Measurements from ENCODE around the gene VPS51. TPM values are rescaled to one million over a fixed set of nuclear protein-coding genes. Genes with fewer than 3 reads are reported as not detected.

VPS51 gene
- total RNA-seq, 1 donor from 2014 or later = 145 TPM

DNA sequence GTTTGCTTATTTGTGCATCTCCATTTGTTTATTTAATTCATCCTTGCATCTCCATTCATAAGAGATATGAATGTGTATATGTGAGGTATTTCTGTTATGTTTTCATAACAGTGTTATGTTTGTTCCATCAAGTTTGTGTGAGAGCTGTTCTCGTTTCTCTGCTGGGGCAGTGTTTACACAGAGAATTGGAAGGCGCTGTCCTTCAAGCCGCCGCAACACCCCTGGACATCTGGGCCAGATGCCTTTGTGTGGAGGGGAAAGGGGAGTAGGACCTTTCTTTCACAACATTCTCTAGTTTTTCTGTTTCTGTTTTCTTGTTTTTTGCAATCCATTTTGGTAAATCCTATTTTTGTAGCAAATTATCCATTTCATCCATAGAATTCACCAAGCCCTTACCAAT is 8.6 kb downstream of the VPS51 start:
- intact Hi-C loops (cut with micrococcal nuclease) = no loop called here

DNA sequence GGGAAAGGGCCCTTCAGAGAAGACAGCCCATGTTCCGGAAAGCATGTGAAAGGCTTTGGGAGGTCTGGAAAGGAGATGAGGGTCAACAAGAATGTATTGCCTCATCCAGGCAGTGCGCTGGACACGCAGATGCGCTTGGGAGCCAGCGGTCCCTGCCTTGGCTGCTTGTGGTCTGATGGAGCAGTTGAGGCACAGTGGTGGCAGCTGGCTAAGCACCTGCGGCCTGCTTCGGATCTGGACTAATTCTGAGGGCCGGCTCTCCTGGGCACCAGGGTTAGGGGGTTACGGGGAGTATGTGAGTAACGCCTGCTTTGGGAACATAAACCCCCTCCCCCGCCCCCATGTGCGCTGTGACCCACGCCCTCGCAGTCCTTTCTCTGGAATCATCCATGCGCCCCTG is 11.1 kb downstream of the VPS51 start:
- intact Hi-C loops (cut with micrococcal nuclease) = no loop called here

DNA sequence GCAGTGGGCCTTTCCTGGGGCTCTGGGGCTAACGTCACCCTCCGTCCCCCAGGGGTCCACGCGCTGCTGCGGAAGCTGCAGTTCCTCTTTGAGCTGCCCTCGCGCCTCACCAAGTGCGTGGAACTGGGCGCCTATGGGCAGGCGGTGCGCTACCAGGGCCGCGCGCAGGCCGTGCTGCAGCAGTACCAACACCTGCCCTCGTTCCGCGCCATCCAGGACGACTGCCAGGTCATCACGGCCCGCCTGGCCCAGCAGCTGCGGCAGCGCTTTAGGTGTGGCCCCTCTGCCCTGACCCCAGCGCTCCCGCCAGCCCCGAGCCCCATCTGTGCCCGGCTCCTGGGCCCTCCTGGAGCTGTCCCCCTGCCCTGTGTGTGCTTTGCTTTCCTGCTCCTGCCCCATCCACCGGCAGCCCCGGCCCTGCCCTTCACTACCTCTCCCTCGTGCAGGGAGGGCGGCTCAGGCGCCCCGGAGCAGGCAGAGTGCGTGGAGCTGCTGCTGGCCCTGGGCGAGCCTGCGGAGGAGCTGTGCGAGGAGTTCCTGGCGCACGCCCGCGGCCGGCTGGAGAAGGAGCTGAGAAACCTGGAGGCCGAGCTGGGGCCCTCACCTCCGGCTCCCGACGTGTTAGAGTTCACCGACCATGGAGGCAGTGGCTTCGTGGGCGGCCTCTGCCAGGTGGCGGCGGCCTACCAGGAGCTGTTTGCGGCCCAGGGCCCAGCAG is 11.9 kb downstream of the VPS51 start:
- intact Hi-C loops (cut with micrococcal nuclease) = no loop called here

DNA sequence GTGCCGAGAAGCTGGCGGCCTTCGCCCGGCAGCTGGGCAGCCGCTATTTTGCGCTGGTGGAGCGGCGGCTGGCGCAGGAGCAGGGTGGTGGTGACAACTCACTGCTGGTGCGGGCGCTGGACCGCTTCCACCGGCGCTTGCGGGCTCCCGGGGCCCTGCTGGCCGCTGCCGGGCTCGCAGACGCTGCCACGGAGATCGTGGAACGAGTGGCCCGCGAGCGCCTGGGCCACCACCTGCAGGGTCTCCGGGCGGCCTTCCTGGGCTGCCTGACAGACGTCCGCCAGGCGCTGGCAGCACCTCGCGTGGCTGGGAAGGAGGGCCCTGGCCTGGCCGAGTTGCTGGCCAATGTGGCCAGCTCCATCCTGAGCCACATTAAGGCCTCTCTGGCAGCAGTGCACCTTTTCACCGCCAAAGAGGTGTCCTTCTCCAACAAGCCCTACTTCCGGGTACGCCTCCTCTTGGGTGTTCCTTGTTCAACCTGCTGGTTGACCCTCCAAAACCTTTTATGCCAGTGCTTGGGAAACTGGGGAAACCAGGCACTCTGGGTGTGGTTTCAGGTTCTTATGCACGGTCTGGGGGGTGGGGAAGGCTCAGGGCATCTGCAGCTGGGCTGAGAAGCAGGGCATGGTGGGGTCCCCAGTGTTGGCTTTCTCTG is 12.6 kb downstream of the VPS51 start:
- intact Hi-C loops (cut with micrococcal nuclease) = no loop called here

DNA sequence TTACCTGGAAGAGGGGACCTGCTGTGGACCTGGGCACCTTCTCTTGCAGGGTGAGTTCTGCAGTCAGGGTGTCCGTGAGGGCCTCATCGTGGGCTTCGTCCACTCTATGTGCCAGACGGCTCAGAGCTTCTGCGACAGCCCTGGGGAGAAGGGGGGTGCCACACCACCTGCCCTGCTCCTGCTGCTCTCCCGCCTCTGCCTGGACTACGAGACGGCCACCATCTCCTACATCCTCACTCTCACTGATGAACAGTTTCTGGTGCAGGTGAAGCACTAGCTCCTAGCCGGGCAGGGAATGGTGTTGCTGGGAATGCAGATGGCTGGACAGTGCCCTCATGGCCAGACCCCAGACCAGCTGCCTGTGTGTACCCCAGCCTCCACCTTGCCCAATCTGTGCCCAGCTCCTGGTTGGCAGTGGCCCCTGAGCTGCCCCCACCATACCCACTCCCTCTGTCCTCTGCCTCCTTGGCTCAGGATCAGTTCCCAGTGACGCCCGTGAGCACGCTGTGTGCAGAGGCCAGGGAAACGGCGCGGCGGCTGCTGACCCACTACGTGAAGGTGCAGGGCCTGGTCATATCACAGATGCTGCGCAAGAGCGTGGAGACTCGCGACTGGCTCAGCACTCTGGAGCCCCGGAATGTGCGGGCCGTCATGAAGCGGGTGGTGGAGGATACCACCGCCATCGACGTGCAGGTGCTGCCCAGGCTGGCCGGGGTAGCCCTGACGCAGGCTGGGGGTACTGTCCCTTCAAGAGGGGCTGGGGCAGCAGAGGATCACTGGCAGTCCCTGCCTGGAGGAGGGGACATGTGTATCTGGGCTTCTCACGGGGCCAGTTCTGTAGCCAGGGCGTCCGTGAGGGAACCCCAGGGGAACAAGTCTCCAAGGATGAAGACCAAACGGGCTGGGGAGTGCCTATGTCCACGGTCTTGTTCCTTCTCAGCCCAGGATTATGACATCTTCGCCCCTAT is 13.5 kb downstream of the VPS51 start:
- intact Hi-C loops (cut with micrococcal nuclease) = loop anchor here (1.0 to 10.0 kb wide), 10 partner anchors 13 to 1155 kb away; partner anchors contain the start of genes CAPN1, CDC42EP2, CDCA5 and DPF2

DNA sequence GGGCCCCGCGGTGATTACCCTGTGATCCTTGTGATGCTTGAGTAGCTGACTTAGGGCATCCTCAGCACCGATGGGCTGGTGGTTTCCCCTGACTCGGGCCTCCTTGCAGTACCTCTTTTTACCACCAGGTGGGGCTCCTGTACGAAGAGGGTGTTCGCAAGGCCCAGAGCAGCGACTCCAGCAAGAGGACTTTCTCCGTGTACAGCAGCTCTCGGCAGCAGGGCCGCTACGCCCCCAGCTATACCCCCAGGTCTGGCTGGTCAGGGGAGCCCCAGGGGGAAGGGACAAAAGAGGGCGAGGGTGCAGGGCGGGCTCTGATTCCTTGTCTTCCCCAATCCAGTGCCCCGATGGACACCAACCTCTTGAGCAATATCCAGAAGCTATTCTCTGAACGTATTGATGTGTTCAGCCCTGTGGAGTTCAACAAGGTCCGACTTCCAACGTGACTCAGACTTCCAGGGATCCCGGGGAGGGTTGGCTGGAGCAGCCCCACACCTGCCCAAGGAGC is 14.4 kb downstream of the VPS51 start:
- intact Hi-C loops (cut with micrococcal nuclease) = loop anchor here (1.0 to 10.0 kb wide), 10 partner anchors 12 to 1154 kb away; partner anchors contain the start of genes CAPN1, CDC42EP2, CDCA5 and DPF2

DNA sequence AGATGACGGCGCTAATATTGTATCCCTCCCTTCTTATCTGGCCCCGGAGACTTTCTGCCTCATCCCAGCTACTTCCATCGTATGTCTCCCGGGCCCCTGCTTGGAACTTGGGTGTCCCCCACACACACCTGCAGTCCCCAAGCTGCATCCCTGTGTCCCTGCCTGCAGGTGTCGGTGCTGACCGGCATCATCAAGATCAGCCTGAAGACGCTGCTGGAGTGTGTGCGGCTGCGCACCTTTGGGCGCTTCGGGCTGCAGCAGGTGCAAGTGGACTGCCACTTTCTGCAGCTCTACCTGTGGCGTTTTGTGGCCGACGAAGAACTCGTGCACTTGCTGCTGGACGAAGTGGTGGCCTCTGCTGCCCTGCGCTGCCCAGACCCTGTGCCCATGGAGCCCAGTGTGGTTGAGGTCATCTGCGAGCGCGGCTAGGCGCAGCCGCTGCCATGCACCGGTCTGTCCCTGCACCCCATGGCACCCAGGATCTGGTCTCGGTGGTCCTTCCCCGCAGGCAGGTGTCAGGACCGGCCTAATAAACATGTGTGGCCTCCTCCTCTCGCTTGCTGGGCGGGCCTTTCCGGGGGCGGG is 15.2 kb downstream of the VPS51 start:
- intact Hi-C loops (cut with micrococcal nuclease) = loop anchor here (2.0 to 10.0 kb wide), 3 partner anchors 204 to 1154 kb away; partner anchors contain the start of genes CDC42EP2, DPF2 and RAB1B

DNA sequence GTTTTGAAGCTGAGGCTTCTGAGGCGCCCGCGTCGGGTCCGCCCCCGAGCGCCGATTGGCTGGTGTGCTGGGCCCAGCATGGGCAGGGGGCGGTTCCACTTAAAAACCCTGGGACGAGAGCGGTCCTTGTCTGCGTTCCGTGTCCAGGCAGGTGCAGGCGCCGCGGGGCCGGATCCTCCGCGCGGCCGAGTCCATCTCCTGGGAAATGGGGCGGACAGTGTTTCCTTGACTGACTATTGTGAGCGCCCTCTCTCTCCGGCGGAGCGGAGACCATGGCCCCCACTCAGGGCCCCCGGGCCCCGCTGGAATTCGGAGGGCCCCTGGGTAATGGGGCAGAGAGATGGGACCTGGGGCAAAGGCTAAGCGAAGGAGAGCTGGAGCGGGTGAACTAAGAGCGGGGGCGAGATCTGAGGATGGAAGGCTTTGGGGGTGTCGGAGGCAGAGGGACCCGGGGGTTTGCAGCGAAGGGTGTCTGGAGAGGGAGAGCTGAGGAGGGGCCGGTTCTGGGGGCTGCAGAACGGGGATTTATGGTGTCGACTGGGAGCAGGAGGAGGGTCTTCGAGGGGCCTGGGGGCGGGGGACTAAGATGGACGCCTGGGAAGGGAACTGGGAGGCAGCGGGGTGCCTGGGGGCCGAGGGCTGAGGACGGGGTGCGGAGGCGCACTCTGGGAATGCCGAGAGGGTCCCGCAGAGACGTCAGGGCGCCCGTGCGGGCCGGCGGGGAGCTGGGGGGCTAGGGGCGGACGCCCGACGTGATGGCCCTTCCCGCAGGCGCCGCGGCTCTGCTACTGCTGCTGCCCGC is 15.9 kb downstream of the VPS51 start, which contains the start of gene TM7SF2:
Gene TM7SF2 (plus strand): TSS at position 129 of the 802 bp plus-strand sequence. CDS start 144 bp downstream, at position 273.
- intact Hi-C loops (cut with micrococcal nuclease) = loop anchor here (1.0 to 10.0 kb wide), 4 partner anchors 85 to 1153 kb away; partner anchors contain the start of genes CDC42EP2, DPF2, RAB1B and SNX15

DNA sequence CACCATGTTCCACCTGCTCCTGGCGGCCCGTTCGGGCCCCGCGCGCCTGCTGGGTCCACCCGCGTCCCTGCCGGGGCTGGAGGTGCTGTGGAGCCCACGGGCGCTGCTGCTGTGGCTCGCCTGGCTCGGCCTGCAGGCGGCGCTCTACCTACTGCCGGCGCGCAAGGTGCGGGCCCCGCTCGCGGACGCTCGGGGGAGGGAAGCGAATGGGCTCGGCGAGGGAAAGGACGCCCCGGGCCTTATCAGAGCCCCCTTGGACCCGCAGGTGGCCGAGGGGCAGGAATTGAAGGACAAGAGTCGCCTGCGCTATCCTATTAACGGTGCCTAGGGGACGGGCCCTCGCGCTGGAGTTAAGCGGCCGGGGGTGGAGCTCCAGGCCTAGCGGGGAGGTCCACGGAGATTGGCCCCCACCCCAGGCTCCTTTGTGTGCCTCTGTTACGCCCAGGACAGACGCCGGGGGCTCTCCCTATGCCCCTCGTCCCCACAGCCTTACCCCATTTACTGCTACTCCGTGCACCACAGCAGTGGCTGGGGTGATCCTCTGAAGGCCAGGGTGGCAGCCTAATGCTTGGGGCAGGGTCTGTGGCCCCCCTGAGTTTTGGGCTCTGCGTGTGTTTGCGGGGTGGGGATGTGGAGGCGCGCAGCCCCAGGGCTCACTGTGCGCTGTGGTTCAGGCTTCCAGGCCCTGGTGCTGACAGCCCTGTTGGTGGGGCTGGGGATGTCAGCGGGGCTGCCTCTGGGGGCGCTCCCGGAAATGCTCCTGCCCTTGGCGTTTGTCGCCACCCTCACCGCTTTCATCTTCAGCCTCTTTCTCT is 16.7 kb downstream of the VPS51 start:
- intact Hi-C loops (cut with micrococcal nuclease) = loop anchor here (1.0 to 10.0 kb wide), 3 partner anchors 85 to 1152 kb away; partner anchors contain the start of genes DPF2, RAB1B and SNX15

DNA sequence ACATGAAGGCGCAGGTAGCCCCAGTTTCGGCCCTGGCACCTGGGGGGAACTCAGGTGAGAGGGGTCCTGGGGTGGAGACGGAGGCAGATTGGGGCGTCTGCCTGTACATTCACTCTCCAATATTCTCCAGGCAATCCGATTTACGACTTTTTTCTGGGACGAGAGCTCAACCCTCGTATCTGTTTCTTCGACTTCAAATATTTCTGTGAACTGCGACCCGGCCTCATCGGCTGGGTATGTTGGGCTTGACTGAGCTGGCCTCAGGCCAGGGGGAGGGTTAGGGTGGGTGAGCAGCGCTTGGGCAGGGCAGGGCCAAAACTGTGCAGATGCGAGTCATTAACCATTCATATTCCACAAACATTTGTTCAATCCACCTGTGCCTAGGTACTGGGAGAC is 17.3 kb downstream of the VPS51 start:
- intact Hi-C loops (cut with micrococcal nuclease) = loop anchor here (5.0 to 10.0 kb wide), 2 partner anchors 219 to 1151 kb away; partner anchors contain the start of genes DPF2 and RAB1B

DNA sequence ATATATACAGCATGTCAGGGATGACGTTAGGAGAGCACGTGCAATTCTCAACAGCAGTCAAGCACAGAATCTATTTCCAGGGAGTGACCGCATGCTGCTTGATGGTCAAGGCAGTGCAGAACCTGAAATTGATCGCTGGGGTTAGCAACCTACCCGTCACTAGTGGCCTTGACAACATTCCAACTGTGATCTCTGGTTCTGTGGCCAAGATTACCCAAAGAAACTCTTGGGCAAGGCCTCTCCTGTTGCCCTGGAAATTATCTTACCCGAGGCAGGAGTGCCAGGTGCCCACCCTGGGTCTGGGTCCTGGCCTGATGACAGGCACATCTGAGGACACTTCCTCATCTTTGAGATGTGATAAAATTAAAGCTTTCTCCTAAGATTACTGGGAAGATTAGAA is 17.8 kb downstream of the VPS51 start:
- intact Hi-C loops (cut with micrococcal nuclease) = loop anchor here (5.0 to 10.0 kb wide), 2 partner anchors 218 to 1151 kb away; partner anchors contain the start of genes DPF2 and RAB1B

DNA sequence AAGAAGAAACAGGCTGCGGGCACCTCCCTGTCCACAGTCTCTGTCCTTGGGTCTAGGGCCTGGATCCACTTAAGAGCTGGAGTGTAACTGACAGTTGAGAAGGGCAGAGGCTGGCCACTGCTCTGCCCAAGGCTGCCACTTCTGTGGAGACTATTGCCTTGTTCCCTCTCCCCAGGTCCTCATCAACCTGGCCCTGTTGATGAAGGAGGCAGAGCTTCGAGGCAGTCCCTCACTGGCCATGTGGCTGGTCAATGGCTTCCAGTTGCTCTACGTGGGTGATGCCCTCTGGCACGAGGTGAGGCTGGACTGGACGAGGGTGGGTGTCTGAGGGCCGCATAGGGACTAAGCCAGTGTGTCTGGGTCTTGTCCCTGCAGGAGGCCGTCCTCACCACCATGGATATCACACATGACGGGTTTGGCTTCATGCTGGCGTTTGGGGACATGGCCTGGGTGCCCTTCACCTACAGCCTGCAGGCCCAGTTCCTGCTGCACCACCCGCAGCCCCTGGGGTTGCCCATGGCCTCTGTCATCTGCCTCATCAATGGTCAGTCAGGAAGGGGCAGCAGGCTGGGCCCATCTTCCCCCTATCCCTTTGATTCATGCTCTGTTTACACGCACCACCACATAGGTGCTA is 18.6 kb downstream of the VPS51 start:
- intact Hi-C loops (cut with micrococcal nuclease) = loop anchor here (5.0 to 10.0 kb wide), 2 partner anchors 218 to 1150 kb away; partner anchors contain the start of genes DPF2 and RAB1B

DNA sequence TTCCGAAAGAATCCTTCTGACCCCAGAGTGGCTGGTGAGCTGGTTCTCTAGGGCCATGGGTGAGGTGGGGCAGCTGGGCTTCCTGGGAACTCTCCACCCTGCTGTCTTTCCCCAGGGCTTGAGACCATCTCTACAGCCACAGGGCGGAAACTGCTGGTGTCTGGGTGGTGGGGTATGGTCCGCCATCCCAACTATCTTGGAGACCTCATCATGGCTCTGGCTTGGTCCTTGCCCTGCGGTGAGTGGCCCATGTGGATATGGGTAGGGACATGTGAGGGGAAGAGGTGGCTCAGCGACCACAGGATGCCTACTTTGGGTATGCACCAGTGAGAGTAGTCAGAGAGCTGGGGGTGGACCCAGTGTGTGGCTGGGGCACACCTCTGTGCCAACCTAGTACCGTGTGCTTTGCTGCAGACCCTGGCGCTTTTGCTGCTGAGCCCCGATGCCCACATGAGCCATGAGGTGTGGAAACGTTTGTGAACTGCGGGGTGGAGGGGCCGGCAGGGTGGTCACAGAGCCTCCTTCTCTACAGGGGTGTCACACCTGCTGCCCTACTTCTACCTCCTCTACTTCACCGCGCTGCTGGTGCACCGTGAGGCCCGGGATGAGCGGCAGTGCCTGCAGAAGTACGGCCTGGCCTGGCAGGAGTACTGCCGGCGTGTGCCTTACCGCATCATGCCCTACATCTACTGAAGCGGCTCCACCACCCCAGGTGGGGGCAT is 19.5 kb downstream of the VPS51 start:
- intact Hi-C loops (cut with micrococcal nuclease) = loop anchor here (10.0 kb wide), 1 partner anchor 1149 kb away; the partner anchor contains the start of gene RAB1B

DNA sequence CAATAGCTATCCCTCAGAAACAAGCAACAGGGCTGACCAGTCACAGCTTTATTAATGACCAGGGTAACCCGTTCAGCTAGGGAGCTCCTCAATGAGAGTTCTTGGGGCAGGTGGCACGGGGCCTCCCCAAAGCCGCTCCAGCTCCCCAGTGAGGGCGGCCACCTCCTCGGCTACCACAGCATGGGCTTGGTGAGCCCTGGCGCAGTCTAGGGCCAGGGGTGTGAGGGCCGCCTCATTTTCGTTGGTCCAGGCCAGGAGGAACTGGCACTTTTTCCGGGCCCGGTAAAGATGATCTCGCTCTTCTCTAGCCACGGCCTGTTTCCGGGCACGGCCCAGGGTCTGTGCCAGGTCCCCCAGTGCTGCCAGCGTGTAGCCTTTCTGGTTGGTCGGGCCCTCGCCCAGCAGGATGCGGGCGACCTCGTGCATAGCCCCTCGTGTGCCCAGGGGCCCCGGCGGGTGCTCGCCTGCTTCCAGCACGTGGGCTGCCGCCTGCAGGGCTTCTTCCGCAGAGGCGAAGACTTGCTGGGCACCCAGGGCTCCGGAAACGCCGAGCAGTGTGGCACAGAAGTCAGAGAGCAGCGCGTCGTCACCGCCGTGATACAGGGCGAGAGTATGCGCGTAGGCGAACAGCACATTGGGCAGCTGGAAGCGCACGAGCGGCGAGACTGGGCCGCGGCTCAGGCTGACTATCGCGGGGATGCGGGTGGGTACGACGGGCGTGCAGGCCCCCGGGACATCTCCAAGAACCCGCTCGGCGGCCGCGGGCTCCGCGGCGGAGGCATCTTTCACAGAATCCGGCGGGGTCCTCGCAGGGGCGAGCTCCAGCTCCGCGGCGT is 20.6 kb downstream of the VPS51 start:
- intact Hi-C loops (cut with micrococcal nuclease) = loop anchor here (1.0 to 10.0 kb wide), 13 partner anchors 19 to 1148 kb away; partner anchors contain the start of genes ATG2A, CDCA5, MEN1 and PCNX3

DNA sequence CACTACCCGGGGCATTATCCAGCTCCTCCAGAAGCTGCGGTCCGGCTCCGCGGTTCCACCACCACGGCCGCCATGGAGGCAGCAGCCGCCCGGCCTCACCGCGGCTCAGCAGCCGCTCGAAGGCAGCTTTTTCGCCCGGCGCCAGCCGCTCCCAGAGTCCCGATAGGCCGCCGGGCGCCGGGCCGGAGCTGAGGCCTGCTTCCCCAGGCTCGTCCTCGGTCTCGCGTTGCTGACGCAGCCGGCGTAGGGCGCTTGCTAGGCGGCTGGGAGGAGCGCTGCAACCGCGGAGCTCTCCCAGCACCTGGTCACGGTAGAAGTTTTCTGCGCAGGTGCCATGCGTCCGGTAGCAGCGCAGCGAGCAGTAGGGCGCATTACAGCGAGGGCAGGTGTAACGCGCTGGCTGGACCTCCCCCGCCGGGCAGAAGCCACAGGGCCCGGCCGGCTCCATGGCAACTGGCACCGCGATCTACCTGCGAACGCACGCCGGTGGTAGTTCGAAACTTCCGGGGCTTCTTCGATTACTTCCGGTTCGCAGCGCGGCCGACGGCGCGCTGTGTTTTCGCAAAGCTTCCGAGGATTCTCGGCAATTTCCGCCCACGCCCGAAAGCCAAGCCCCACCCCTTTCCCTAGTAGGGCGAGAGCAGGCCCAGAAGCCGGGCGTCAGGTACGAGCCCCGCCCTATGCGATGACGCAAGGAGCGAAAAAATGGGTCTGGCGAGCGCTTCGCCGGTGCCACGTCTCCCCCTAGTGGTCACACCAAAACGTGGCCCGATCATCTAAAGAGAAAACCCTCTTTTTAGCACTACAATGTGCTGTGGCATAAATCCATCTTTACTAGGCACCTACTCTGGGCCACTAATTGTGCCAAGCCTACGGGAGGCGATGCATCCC is 21.4 kb downstream of the VPS51 start, which contains the start of gene ZNHIT2:
Gene ZNHIT2 (minus strand): TSS at position 496 of the 891 bp plus-strand sequence. CDS start 48 bp downstream, at position 448.
- intact Hi-C loops (cut with micrococcal nuclease) = loop anchor here (1.0 to 10.0 kb wide), 13 partner anchors 18 to 1147 kb away; partner anchors contain the start of genes ATG2A, CDCA5, MEN1 and PCNX3
